Esophagus mucosa (tissue), 1 donor: Measurements from ENCODE around the gene VSIG4. TPM values are rescaled to one million over a fixed set of nuclear protein-coding genes. Genes with fewer than 3 reads are reported as not detected.
"Not testable (repeated sequence)": the region's sequence is repeated elsewhere in the genome, so short reads cannot be mapped to it uniquely, and the experiment has no call there.

Experiments used
- ATAC-seq: fragments of 200-7000 bp; cut with Tn5 transposase; one replicate; pipeline ENCODE4 v1.9.1; 2020
- total RNA-seq: library from RNA; stranded (reverse); gene quantifications from one replicate; pipeline ENCODE4 v1.2.4, GENCODE V29; 2023
- donor health status: DM: yes; HTN: yes; CAD: no.

VSIG4 gene
- total RNA-seq, 1 donor from 2014 or later: 2.9 TPM

DNA sequence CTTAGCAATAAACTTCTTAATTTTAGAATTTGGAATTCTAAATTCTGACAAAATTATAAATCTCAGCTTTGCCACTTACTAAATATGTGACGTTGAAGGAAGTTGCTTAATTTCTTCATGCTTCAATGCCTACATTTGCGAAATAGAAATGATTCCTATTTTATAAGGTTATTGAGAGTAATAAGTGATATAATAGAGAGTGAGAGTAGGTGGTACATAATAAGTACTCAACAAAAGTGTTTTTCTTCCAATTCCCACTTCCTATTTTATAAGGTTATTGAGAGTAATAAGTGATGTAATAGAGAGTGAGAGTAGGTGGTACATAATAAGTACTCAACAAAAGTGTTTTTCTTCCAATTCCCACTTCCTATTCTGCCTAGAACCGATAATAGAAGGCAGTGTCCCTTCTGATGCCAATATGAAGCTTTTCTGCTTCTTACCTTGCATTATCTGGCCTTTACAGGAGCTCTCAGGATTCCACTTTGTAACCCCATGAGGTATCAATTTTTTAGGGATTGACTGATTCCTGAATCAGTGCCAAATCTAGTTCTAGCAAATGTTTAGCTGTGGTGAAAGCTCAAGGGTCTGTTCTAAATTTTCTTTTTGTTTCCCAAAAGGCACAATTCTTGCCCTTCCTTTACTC lies 31.4 kb downstream of the VSIG4 start:
- no peak for ATAC-seq

DNA sequence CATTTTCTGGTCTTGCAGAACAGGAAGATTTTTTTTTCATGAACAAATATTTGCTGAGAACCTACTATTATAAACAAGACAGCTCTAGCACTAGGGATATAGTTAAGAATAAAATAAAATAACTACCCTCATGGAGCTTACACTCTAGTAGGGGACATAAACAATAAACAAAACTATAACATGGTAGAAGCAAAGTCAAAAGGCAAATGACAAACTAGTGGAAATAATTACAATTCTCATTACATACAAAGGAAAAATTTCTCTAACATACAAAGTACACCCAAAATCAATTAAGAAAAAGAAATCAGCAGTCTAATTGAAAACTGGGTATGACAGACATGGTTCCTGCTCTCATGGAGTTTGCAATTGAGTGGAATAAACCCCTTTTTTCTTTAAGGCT lies 32.0 kb downstream of the VSIG4 start:
- ATAC-seq: no peak

DNA sequence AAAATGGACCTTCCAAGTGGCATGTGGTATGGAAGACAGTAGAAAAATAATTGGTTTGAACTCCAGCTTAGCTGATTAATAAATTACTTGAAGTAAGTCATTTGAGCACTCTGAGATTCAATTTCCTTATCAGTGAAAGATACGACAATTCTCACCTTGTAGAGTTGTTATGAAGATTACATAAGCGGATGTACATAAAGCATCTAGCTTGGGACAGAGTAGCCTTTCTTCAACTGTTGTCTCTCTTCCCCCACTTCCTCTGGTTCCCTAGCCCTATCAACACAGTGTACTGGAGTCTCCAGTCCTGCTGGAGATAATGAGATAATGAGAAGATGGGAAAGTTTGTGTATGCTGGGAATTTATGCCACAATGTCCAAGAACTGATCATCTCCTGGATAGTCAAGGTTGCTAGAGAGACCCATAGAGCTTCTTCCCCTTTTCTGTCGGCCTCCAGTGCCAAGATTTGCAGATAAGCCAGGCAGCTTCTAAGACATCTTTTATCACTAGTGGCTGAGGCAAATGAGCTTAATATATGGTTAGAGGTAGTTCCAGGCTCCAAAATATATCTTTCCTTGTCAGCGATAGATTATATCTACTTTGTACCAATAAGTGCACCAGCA lies 33.9 kb downstream of the VSIG4 start:
- no peak for ATAC-seq

GRCh38 chrX:66004928-66005829 lies 34.7 kb downstream of the VSIG4 start:
- ATAC-seq: no peak

DNA sequence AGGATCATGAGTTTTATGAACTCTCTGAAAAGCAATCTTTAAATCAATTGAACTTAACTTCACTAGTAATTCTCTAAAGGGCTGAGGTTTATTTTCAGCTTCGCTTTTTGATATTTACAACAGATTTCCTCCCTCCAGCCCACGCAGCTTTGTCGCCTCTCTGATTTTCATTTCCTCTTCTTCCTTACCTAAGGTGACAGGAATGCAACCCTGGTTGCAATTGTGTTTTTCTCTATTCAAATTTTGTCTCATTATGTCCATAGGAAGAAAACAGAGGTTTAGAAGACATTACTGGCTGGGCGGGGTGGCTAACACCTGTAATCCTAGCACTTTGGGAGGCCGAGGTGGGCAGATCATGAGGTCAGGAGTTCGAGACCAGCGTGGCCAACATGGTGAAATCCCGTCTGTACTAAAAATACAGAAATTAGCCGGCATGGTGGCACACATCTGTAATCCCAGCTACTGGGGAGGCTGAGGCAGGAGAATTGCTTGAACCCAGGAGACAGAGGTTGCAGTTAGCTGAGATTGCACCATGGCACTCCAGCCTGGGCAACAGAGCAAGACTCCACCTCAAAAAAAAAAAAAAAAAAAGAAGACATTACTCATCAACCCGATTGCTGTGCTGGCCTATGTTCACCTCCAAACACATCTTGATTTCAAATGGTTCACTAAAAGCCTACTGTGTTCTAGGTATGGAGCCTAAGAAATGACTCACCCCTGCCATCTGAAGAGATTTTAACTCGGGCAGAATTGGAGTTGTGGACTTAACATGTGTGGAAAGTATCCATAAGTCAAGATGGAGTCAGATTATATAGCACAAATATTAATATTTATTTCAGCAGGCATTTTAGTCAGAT lies 36.8 kb downstream of the VSIG4 start:
- no peak for ATAC-seq

GRCh38 chrX:66001596-66001995 lies 38.3 kb downstream of the VSIG4 start:
- ATAC-seq: no peak

DNA sequence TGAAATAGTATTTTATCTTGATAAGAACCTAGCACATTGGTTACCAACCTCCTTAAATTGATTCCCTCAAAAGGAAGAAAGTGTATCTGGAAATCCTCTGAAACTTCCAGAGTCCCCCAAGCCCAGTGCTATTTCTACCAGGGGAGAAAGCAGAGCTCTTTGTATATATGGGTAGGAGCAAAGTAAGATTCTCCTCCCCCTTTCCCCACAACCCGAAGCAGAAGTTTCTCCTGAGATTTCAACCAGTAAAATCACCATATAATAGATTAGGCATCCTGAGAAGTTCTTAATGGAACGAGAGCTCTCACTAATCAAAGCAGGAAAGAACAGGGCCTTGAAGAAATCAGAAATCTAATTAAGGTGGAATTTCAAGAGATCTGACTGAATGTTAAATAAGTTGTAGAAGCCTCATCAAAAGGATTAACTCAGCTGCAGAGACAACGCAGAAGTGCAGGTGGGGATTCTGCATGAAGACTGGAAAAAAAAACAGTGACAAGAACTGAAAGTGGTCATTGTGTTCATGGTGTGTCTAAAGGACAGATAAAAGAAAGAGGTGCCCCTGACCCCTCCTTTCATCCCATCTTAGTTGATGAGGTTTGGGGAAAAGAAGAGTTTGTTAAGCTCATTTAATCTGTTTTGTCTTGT lies 39.1 kb downstream of the VSIG4 start:
- ATAC-seq: no peak

DNA sequence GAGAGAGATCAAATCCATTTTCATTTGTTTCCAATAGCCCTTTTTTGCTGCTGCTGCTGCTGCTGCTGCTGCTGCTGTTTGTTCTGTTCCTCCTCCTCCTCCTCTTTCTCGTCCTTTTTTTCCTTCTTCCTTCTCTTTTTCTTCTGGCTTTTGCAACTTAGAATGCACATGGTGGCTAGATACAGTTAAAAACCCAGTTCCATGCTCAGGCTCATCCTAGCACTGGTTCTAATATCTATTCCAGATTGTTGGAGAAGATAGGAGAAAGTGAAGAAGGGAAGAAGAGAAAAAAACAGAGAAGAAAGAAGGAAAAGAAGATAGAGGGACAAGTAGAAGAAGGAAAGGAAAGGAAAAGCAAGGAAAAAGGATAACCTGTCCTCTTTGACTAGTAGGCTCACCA lies 39.7 kb downstream of the VSIG4 start:
- ATAC-seq: no peak

DNA sequence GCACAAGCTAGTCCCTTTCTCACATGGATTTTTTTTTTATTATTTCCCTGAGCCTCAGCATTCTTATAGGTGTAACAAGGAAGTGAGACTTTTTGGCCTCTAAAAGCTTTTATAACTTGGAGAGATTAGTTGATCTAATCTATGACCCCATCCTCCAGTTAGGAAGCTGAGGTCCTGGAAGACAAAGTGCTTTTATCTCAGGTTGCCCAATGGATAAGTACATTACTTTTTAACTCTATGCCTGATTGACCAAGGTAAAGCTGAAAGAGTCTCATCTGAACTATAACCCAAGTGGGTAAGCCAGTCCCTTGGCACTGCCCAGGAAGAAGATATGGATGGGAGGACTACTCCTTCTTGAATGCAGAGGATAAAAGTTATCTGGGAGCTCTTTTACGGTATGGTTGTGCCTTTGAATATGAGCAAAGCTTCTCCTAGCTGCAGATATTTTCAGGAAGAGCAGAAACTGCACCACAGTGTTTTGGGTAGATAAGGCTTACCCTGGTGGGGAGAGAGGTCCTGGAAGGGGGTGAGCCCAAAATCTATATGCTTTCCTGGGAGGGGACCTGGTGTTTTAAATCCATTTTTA lies 40.2 kb downstream of the VSIG4 start:
- ATAC-seq: no peak

DNA sequence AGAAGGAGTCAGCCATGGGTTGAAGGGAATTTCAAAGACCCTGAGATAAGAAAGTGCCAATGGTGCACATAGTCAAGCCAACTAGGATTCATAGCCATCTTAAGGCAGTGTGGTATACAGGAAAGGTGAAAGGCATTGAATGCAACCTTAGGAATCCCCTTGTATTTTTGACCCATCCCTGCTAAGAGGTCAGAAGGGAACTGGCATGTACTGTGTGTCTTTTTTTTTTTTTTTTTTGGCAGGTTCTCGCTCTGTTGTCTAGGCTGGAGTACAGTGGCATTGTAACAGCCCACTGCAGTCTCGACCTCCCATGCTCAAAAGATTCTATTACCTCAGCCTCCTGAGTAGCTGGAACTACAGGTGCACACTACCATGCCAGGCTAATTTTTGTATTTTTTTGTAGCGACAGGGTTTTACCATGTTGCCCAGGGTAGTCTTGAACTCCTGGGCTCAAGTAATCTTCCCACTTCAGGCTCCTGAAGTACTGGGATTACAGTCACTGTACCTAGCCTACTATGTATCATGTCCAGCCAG lies 40.8 kb downstream of the VSIG4 start:
- ATAC-seq: no peak

DNA sequence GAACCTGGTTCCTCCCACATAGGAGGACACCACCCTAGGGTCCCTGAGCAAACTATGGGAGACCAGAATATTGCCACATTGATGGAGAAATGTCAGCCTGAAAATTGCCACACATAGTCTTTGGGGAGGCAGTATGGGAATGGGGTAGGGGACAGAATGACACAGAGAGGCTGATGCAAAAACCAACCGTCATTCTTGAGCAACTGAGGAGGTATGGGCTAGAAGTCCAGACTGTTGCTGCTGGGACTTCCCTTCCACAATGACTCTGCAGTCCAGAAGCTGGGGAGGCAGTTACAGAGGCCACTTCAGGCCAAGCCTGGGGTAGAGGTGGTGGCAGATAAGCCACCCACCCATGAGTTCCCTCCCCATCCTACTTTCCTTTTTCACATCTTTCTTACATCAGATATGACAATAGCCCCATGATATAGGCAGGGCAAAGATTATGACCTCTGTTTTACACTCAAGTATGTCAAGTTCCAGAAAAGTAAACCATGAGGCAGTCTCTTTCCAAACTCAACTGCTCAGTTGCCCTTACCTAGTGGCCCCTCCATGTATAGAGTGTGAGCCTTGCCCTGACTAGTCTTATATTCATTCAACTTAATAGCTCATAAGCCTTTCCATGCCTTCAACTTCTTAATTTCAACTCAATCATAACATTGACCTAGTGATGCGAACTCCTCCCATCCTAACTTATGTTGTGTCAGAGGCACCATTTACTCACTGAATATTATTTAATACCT lies 41.7 kb downstream of the VSIG4 start:
- ATAC-seq: no peak

- no peak for ATAC-seq
Observed at GRCh38 chrX:65994519-65995506, 45.1 kb downstream of the VSIG4 start.

DNA sequence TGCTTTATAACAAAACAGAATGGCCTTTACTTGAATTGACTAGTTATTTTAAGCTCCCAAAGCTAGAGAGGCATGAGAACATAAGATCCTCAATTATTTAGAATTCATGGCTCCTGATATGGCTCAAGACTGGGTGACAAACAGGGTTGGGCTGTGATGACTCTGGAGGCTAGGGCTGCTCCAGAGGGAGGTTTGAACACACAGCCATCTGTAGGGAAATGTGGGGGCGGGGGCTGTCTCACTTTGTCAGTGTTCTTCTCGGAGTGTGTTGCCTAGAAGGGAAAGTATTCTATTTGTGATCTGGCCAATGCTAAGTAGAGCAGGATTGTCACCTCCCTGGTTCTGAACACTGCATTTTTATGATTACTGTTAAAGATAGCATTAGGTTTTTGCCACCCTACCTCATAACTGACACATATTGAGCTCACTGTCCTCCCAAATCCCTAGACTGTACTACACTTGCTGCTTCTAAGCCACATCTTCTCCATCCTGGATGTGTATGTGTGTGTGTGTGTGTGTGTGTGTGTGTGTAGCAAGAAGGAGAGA lies 45.9 kb downstream of the VSIG4 start:
- no peak for ATAC-seq

GRCh38 chrX:65993332-65993731 lies 46.5 kb downstream of the VSIG4 start:
- ATAC-seq: no peak

GRCh38 chrX:65990702-65991101 lies 49.2 kb downstream of the VSIG4 start:
- no peak for ATAC-seq

DNA sequence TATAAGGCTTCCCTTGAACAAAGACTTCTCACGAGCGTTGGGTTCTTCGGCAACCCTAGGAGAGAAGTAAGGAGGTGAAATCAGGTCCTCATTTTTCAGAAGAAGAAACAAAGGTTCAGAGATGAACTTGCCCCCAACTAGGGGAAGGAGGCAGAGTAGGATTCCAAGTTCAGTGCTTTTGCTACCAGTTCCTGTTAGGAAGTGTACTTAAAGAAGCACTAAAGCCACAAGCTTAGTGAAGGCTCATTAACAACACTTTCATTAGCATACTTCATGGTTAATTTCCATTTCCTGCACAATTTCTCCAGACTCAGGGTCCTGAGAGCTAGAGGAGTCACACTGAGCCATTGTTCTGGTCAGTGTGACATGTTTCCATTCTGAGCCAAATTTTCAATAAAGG lies 52.1 kb downstream of the VSIG4 start:
- no peak for ATAC-seq

- peak; percentile 96 for ATAC-seq
Observed at GRCh38 chrX:65985922-65986588, 53.8 kb downstream of the VSIG4 start.

- no peak for ATAC-seq
Observed at GRCh38 chrX:65985211-65985610, 54.7 kb downstream of the VSIG4 start.

DNA sequence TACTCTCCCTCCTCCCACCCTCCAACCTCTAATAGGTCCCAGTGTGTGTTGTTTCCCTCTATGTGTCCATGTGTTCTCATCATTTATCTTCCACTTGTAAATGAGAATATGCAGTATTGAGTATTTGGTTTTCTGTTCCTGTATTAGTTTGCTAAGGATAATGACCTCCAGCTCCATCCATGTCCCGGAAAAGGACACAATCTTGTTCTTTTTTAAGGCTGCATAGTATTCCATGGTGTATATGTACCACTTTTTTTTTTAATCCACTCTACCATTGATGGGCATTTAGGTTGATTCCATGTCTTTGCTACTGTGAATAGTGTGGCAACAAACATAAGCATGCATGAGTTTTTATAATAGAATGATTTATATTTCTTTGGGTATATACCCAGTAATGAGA lies 62.7 kb downstream of the VSIG4 start:
- not testable (repeated sequence) for ATAC-seq
